VCaP (cell line): Measurements from ENCODE around the gene RNF32.
"Not testable (repeated sequence)": the region's sequence is repeated elsewhere in the genome, so short reads cannot be mapped to it uniquely, and the experiment has no call there.

Experiments
- H3K27ac ChIP-seq: fragments of 450-650 bp; 2 replicates; pipeline ENCODE4 v1.5.1; 2017
- TF ChIP-seq, protein P1 (sequence below): fragments of 450-650 bp; conservative IDR thresholded peaks from 2 replicates; pipeline ENCODE4 v1.5.1; 2017; ENCODE audit warnings: mild to moderate bottlenecking, moderate library complexity

RNF32 gene

DNA sequence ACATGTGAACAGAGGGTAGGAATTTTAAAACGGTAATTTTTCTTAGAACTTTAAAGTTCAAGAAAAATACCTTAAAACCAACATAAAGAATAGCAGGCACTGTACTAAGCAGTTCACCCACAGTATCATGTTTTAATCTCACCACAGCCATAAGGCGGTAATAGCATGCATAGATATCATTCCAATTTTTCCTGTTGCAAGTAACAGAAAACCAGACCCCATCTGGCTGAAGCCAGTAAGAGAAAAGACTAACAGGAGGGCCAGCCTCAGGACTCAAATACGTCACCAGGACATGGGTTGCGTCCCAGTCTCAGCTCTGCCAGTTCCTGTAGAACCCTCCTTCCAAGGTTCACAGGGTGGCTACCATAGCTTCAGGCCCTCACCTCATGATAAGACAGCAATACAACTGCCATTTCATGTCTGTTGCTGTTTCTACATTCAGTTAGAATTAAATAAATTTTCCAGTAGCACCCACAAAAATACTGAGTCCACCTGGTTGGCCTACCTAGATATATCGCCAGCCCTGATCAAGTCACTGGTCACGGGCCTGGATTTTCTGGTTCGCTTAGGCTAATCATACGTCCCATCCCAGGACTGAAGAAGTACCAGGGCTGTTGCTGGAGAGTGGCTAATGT, 2.0 kb upstream of the RNF32 start:
- H3K27ac ChIP-seq = no peak overlapping the region
- TF ChIP-seq, protein P1, sequence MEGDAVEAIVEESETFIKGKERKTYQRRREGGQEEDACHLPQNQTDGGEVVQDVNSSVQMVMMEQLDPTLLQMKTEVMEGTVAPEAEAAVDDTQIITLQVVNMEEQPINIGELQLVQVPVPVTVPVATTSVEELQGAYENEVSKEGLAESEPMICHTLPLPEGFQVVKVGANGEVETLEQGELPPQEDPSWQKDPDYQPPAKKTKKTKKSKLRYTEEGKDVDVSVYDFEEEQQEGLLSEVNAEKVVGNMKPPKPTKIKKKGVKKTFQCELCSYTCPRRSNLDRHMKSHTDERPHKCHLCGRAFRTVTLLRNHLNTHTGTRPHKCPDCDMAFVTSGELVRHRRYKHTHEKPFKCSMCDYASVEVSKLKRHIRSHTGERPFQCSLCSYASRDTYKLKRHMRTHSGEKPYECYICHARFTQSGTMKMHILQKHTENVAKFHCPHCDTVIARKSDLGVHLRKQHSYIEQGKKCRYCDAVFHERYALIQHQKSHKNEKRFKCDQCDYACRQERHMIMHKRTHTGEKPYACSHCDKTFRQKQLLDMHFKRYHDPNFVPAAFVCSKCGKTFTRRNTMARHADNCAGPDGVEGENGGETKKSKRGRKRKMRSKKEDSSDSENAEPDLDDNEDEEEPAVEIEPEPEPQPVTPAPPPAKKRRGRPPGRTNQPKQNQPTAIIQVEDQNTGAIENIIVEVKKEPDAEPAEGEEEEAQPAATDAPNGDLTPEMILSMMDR = no peak

DNA sequence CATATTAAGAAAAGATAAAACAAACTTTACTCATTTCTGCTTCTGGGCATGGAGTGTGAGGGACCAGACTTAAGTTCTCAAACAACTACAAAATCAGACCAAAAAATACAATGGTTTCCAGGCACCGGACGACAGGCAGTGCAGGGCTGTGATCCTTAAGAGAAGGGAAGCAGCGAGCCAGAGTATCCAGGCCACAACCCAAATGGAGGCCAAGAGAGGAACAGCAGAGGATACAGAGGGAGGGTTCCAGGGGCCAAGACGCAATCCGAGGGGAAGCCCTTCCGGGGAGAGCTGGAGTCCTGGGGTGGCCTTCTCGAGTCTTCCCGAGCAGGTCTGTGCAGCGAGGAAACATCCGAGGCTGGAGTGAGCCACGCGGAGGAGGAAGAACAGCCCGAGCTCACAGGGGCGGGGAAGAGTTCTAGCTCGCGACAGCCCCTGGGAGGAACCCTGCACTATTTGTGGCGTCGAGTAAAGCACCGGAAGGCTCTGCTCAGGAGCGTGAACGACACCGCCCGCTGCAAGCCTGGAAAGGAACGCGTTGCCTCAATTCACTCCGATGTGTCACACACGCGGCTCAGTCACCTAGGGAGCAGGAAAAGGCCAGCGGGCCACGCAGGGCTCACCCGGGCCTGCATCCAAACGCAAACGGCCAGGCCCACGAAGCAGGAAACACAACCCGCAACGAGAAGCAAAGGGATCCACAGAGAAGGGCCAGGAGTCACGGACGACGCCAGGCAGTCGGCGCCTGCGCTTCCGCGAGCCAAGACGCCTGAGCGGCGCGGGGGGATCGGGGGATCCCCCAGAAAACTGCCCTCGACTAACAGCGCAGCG, 933 bp upstream of the RNF32 start:
- peak overlapping the region; percentile 38; the same call in 1 of the 2 replicates for H3K27ac ChIP-seq
- TF ChIP-seq, protein P1 = no peak

DNA sequence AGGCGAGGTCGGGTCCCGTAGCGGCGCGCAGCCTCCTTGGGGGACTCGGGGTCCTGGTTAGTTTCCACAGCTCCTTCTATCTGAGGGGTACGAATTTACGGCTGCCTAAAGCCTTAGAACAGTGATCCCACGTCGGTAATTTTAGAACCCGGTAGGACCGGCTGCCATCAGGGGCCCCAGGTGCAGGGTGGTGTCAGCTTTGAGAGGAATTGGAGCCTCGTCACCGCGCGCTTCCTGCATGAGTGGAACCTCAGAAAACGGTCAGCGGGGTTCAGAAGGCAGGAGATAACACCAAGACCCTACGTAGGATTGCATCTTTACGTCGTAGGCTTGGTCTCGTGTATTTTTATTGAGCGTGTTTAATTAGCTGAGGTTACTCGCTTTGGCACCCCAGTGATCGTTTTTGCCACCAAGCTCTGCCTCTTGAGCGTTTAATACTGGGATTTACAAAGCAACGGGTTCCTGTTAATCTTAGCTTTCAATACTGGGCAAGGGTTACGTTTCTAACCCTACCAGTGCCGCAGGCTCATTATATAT, 443 bp downstream of the RNF32 start:
- H3K27ac ChIP-seq = peak overlapping the region; percentile 38; the same call in 1 of the 2 replicates
- TF ChIP-seq, protein P1 = no peak

DNA sequence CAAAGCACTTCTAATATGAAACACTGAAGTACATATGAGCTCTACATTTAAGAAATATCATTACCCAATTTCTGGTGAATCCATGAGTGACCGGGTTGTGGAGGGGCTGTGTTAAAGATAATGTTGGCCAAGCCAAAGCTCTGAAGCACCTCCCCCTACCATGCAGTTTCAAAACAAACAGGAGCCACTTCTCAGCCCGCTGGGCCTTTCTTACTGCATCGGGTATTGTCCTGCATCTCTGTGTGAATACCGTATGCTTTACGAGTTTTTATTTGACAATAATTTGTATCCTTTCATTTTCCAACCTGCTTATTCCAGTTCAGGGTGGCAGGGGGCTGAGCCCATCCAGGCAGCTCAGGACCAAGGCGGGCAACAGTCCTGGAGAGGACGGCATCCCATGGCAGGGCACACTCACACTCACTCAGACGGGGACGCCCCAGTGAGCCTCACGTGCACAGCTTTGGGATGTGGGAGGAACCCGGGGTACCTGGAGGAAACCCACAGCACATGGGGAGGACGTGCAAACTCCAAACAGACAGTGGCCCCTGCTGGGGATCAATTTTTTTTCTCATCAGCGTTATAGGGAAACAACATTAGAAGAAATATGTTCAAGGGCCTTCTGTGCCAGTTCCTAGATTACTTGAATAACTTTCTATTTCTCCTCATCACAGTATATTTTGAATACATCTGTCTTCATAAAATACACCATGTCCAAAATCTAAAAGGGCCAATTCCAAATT, 1.9 kb downstream of the RNF32 start:
- H3K27ac ChIP-seq = peak overlapping the region; percentile 78
- TF ChIP-seq, protein P1 = no peak

DNA sequence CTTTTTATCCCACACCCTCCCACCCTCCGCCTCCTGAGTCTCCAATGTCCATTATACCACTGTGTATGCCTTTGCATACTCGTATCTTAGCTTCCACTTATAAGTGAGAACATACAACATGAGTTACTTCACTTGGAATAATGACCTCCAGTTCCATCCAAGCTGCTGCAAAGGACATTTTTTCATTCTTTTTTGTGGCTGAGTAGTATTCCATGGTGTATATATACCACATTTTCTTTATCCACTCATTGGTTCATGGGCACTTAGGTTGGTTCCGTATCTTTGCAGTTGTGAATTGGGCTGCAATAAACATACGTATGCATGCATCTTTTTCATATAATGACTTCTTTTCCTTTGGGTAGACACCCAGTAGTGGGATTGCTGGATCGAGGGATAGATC, 6.8 kb downstream of the RNF32 start:
- not testable (repeated sequence) for H3K27ac ChIP-seq

DNA sequence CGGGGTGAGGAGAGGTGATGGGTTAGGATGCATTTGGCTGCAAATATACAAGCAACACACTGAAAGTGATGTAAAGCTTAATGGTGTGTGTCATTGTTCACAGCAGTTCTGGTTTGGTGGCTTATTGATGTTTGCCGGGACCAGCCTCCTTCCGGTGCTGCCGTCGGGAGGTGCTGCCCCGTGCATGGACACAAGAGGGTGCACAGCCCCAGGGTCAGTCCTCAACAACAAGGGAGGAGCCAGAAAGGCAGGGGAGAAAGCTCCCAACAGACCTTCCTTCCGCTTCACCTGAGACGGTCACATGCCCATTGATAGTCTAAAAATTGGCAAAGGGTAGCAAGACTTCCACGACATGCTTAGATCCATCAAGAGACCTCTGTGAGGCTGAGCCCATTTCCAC, 9.5 kb downstream of the RNF32 start:
- TF ChIP-seq, protein P1 = peak; percentile 59
- H3K27ac ChIP-seq = peak overlapping the region; percentile 46; the same call in 1 of the 2 replicates

DNA sequence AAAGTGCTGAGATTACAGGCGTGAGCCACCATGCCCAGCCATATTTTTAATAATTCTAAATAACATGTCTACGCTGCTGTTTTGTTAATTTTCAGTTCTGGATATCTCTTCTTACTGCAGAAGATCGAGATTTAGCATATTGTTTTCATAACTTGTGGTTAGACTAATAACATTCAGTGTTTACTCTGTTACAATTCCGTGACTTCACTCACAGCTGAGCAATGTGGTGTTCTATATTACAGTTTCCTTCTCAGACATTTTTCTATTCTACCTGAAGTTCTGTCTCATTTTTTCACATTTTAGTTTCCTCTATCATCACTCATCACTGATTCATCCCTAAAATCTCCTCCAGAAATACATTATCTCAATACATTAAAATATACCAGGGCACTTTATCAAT, 10.9 kb downstream of the RNF32 start:
- H3K27ac ChIP-seq = no peak overlapping the region
- TF ChIP-seq, protein P1 = no peak
